T-helper 2 cell treated with Interferon-gamma antibody and Interleukin-4, amounts not matched to agents 100 ng/mL and 5 ng/mL, for 36 hours (primary cell): Measurements from ENCODE around the gene TUBGCP3. TPM values are rescaled to one million over a fixed set of nuclear protein-coding genes. Genes with fewer than 3 reads are reported as not detected.

Source experiments
- intact Hi-C: fragments of 100-400 bp; cut with micrococcal nuclease; formaldehyde crosslinking; loops from one replicate; pipeline ENCODE4 v1.15.1; 2023
- total RNA-seq: library from RNA; stranded (reverse); gene quantifications from 2 replicates; pipeline ENCODE4 v1.2.3, GENCODE V29; 2022

The TUBGCP3 gene
- total RNA-seq, 1 donor from 2014 or later: 68.4 TPM

DNA sequence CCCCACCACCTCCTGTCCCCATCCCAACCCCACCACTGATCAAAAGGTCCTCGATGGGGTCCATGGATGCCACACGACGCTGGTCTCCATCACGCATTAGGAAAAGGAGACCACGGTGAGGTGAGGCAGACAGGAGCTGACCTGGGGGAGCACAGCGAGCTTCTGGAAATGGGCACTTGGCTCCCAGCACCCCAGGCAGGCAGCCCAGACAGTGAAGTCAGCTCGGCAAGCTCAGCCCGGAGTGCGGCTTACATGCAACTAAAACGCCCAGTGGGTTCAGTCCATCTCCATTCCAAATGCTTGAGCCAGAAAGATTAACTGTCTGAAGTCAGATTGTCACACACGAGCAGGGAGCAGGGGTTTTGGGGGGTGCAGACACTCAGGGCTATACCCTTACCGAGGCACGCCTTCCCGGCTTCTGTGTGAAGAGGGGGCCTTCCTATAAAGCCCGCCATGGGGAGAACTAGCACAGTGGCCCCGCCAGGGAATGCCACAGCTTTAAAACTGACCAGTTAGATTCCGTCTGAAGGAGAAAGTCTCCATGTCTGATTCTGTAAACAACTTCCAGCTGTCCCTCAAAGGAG lies 132.4 kb downstream of the TUBGCP3 start:
- intact Hi-C loops: no loop called here

DNA sequence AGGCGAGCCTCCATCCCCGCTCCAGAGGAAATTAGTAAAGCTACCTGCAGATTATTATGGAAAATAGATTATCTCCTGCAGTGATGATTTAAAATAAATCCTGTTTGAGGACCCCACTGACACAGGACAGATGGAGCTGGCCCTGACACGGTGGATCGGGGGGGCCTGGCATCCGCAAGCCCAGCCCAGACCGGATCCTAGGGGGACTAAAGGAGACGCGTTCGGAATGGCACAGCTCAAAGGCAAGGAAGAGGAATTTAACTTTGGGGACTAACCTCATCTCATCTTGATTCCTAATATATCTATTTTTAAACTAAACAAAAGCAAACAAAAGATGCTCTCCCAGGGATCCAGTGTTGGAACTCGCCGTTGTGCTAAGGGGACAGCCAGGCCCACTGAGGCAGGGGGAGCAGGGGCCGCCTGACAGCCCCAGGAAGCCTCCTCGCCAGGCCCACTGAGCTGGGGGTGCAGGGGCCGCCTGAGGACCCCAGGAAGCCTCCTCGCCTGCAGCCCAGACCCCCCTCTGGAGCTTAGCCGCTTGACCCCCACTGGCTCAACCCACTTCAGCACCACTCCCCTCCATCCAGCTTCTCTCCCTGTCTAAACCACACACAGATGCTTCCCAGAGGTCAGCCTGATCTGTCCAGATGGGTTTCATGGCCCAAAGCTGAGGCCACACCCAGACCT lies 133.2 kb downstream of the TUBGCP3 start:
- intact Hi-C loops: no loop called here

DNA sequence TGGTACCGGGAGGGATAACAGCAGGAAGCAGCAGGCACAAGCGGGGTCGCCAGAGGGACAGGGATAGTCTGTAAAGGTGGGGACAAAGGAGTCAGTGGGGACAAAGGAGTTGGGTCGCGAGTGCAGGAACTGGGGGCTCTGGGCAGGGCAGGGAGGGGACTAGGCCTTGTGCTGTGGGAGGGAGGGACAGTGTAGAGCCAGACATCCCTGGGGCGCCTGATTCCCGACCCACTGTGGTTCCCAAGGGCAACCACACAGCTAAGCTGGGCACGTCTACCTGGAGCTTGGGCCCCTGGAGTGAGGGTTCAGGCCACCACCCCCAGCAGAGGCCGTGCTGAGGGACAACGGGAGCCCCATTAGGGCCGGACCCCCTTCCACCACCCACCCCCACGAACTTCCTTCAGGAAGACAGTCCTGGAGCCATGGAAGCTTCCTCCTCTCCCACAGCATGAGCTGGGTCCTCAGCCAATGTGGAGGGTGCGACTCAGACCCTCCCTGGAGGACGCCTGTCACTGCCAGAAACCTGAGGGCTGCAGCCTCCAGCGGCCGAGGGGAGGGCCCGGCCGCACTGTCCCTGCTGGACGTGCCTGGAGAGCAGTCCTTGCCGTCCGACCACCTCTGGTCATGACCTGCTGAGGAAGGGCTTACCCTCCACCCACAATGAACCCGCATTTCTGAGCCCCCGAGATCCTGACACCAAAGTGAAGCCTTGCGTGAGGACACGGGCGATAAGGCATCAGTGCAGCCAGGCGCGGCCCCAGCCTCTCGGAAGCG lies 133.9 kb downstream of the TUBGCP3 start:
- intact Hi-C loops: no loop called here

DNA sequence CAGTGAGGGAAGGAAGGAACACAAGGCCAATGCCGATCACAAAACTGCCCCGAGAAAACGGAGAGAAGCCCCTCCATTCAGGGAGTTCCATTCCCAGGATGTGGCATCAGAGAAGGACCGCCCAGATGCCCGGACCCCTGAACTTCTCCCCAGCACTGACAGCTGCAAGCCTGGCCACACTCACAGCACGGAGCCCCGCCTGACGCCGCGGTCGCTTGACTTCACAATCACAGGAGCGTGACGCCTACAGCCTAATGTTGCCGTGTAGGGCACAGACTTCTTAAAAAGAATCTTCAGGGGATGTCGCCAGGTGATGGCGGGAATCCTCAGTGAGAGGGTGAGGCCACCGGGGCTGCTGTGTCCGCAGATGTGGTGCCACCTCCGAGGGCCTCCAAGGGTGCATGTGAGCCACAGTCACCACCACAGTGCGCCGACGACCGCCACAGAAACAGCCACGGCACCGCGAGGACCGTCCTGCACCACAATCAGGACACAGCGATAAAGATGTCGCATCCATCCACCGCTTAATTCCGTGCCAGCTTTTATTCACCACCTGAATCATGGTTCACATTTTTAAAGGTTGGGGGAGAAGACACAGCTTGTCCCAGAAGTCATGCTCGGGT lies 134.6 kb downstream of the TUBGCP3 start:
- intact Hi-C loops: no loop called here

DNA sequence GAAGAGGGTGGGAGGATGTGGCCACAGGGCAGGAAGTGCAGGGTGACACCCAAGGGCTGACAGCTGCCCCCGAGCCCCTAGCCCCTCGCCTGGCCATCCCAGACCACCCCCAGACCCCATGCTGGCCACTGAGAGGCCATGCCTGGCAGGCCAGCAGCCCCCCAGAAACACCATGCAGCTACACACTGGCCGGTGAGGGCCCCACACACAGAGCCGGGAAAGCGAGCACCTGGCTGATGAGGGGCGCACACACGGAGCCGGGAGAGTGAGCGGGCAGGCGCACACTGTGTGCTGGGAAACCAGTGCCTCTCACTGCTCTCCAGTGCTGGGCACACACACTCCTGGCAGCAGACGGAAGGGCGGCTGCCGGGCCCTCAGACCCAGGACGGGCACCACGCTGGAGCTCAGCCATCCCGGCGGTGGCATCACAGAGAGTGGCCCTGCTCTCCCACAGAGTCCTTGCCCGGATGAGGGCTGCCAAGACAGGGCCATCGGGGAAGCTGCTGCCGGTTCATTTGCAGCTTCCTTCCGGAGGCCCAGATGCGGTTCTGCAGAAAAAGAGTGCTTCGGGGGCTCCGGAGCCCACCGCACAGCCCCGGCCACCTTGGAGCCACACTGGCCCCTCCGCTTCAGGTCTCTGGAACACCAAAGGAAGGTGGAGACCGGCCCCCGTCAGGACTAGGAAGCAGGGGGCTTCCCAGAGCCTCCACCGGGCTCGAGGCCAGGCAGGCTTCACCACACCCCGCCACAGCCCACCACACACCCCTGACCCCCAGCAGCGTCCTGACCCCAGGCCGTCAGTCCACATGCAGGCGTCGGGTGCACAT lies 135.4 kb downstream of the TUBGCP3 start:
- intact Hi-C loops: no loop called here

DNA sequence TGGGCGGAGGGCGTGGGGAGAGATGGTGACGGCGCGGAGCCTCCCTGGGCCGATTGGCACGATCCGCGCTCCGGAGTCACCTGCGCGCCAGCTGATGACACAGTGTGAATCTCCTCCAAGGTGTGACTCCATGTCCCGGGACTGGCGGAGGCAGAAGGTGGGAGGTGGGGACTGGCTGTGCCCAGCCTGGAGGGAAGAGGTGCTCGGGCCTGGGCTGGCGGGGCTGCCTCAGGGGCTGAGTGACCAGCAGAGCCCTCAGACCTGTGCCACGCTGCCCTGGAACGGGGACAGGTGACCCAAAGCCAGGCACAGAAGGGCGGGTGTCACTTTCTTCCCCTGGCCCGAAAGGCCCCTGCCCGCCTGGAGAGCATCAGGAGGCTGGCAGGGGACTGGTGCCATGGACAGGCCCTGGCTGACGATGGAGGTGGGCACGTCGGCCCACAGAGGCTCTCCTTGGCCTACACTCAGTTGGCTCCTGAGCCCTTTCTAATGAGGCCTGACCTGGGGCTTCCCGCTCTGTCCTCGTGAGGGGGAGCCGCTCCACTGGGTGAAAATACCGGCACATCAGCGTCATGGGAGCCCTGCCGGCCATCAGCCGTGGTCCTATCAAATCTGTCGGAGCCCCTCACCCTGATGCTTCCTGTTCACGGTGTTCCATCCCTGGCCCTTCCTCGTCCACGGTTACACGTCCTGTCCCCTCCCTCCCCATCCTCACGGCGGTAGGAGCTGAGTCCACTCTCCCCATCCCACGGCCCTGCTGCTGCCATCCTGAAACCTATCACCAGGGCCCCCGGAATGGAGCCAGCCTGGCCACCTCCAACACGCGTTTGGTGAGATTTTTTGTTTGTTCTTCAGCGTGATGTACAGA lies 136.2 kb downstream of the TUBGCP3 start:
- intact Hi-C loops: no loop called here

DNA sequence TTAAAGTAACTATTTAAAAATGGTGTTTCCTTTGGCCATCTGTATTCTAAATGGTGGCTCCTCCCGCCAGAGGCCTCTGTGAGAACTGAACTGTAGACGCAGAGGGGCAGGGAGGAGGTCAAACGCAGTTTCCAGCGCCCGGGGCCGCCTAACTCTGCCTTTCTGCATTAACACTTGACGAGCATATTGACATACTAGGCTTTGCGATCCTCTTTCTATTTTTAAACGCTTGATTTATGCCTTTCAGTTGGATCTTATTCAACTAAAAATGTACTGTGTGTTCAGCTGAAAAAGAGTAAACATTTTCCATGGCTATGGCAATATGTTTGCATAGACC lies 137.1 kb downstream of the TUBGCP3 start:
- intact Hi-C loops: no loop called here

DNA sequence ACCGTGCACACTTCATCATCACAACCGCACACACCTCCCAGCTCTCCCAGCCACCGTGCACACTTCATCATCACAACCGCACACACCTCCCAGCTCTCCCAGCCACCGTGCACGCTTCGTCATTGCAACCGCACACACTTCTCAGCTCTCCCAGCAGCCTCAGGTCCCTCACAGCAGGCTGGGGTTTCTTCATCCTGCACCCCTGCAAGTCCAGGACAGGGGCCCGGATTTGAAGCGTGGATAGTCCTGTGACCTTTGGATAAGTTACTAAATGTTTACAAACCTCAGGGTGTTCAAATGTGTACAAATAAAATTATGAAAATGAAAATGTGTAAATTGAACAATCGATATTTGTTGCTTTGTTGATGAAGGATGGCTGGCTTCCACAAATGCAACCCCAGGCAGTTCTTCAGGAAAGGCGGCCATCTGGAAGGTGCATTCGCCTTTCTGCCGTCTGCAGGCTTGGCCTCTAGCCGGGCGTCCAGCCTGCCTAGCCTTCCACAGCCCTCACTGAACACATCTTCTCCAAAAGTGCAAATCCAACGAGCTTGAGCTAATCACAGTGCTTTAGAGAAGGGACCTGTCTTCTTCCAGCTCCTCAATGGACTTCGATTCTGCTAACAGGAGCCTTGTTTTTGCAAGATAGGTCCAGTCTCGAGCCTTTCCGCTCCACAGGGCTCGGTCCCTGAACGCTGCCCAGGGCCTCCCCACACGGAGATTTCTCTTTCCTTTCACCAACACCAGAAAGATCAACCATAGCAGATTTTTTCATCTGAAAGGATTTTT lies 137.6 kb downstream of the TUBGCP3 start:
- intact Hi-C loops: no loop called here

DNA sequence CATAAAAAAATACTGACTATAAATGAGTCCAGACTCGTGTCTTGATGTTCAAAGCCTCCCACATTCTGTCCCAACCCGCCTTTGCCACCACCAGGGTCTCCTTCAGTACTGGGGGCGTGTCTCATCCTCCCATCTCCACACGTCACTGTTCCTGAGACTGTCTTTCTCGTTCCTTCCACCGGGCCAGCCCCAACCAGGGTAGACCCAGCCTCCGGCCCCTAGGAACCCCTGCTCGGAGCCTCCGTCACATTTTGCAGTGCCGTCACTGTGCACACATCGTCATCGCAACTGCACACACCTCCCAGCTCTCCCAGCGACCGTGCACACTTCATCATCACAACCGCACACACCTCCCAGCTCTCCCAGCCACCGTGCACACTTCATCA lies 138.4 kb downstream of the TUBGCP3 start:
- intact Hi-C loops: loop anchor here (10.0 kb wide), 1 partner anchor 65 kb away; no protein-coding TSS in a partner anchor

DNA sequence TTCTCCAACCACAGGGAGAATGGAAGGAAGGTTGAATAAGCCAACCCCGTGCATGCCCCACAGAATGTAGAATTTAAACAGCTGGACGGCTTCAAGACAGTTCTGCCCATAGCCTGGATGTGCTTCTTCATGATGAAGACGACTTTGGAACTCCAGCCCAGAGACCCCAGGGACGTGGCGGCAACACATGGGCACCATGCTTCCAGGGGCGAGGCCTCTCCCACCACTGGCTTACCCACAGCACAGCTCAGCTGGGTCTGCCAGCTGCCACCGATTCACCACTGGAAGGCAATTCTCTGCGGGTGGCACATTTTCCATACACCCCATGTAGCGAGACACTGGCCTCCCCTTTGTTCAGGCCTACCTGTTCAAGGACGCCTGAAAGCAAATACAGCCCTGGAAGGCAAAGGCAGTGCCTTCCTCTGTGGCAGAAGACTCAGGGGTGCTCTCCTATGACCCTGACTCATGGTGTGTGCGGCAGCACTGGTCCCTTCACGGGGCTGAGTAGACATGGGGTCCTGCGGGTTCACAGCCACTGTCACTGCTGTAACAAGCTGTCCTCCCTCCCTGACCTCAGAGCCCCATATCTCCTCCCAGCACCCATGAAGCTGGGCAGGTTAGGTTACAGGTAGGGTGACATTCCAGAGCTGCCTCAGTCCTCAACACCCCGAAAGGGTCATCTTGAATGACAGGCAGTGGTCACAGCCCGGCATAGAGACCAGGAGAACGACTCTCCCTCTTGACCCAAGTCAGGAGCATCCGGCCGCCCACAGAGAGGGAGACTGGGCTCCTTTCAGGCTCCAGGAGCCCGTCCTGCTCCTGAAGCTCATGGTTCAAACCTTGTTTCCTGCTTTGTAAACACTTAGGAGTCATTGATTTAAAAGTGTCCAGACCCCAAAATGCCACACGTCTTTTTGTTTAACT lies 139.1 kb downstream of the TUBGCP3 start:
- intact Hi-C loops: loop anchor here (10.0 kb wide), 1 partner anchor 64 kb away; no protein-coding TSS in a partner anchor

DNA sequence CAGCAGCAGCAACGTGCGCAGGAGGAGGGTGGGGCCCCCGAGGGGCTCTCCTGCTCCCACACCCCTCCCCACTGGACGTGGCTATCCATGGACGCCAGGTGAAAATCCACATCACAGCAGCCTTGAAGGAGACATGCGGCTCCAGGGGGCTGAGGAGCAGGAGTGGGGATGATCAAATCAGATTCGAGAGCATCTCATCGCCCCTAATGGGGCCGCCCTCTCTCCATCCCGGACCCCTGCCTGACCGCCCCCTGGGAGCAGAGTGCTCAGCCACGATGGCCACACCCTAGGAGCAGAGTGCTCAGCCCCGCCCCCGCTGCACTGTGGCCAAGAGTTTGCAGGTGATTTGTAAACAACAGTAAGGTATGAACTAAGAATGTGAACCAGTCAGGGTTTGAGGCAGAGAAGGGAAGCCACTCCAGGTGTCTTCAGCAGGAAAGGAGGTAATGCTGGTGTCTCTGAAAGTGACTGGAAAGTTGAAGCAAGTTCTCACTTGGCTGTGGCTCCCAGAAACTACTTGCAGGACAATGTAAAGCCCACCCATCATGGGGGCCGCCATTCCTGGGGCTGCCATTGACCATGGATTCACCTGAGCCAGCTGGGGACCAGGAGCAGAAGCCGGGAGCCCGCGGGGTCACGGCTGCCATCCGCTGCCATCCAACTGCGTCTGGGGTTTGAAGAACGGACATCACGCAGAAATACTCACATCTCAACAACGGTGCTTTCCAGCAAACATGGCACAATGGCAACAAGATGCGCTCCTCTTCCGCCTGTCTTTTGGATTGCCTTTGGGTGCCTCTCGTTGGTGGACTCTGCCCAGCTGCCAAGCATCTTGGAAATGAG lies 140.0 kb downstream of the TUBGCP3 start:
- intact Hi-C loops: loop anchor here (10.0 kb wide), 1 partner anchor 63 kb away; no protein-coding TSS in a partner anchor

DNA sequence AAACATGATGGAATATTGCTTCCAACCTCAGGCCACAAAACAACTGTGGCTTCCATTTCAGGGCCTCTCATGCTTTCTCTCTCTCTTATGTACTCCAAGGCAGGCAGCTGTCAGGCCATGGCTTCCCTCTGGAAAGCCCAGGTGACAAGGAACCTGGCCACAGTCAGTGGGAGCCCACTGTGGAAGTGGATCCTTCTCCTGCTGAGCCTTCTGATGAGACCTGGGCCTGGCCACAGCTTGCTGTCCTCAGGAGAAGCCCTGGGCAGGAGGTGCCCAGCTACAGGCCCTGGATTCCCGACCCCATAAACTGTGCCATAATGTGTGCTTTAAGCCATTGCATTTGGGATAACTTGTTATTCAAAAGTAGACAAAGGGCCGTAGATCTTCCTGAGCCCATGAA lies 140.6 kb downstream of the TUBGCP3 start:
- intact Hi-C loops: loop anchor here (10.0 kb wide), 1 partner anchor 63 kb away; no protein-coding TSS in a partner anchor

DNA sequence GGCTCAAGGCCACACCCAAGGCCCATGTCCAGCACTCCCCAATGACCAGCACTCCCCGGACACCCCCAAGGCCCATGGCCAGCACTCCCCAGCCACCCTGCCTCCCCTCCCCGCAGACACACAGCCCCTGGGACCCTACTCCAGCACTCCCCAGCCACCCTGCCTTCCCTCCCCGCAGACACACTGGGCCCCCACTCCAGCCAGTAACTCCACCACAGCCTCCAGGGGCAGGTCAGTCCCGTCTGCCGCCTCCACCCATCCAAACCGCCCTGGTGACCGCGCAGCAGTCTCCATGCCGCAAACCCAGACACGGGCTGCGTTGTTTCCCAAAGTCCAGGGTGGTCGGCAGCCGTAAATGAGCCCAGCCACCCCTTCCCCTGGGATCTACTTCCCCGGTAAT lies 141.1 kb downstream of the TUBGCP3 start:
- intact Hi-C loops: loop anchor here (10.0 kb wide), 1 partner anchor 62 kb away; no protein-coding TSS in a partner anchor

DNA sequence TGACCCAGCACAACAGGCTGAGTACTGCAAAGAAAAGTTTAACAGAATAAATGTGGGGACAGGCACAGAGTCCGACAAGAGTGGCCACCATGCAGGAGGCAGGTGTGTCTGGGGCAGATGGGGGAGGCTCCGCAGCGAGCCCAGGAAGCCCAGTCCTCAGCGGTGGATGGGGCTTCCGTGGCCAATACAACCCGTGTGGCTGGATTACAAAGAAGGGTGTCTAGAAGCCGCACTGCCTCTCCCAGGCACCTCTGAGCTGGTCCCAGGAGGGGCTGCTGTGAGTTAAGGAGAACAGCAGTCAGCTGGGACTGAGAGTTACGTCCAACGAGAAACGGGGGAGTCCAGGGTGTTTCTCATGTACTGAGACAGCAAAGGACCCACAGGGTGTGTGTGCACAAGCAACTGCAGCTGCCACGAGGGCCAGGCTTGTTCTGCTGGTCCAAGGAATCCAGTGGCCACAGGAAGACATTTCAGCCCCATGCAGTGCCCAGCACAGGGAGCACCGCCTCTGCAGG lies 141.5 kb downstream of the TUBGCP3 start:
- intact Hi-C loops: loop anchor here (10.0 kb wide), 1 partner anchor 62 kb away; no protein-coding TSS in a partner anchor

DNA sequence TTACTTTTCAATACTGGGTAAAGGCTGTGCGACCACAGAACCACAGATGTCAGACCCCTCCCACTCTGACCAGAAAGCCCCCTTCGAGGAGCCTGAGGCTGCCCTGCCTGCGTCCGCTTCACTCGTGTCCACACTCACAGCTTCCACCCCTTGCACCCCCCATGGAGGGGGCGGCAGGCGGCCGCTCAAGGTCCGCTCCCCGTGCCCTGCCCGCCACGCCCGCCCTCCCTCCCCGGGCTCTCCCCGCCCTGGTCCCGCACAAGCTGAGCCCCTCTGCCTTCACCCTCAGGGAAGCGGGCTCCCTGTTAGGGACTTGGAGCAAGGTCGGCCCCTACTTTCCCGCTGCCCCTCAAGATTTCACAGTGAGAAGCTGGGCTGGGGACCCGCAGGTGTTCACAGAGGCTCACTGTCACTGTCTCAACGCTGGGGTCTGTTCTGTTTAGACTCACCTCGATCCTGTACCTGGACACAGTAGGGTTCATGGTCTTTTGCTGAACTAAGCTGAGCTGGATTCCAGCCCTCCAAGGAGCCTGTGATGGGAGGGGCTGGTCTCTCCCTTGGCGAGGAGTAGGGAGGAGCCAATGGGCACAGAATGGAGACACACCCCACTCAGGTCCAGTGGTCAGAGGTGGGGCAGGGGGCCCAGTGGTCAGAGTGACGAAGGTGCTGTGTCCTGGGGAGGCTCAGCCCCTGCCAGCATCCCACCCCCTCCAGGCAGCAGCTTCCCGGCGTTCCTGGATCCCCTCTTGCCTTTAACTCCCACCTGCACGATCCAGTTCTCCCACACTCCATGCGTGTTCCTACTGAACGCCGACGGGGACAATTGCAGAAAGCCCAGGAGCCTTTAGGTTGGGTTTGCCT lies 142.3 kb downstream of the TUBGCP3 start:
- intact Hi-C loops: loop anchor here (10.0 kb wide), 1 partner anchor 61 kb away; no protein-coding TSS in a partner anchor
